Stimulated activated effector memory CD8-positive, alpha-beta T cell treated with anti-CD3 and anti-CD28 coated beads, Interleukin-12 subunit alpha, Interleukin-12 subunit beta, amount 100 ng/mL, for 72 hours (primary cell): ENCODE results near the gene FPR2.
"Not testable (repeated sequence)": the region's sequence is repeated elsewhere in the genome, so short reads cannot be mapped to it uniquely, and the experiment has no call there.

Source experiments
- ATAC-seq: fragments of 150-1000 bp; cut with Tn5 transposase; 2 replicates; pipeline ENCODE4 v1.10.0; 2021
- DNase-seq, 2 donors: peaks; one replicate each; pipeline ENCODE4 v3.0.0; 2021 to 2022; ENCODE audit warnings: low spot score in 2 of 2
- H3K27ac Mint-ChIP-seq: one replicate; pipeline ENCODE4 v1.8.0; 2022; ENCODE audit warnings: mild to moderate bottlenecking, mixed read lengths
- H3K36me3 Mint-ChIP-seq: one replicate; pipeline ENCODE4 v1.8.0; 2022; ENCODE audit warnings: mild to moderate bottlenecking, mixed read lengths
- H3K4me1 Mint-ChIP-seq: one replicate; pipeline ENCODE4 v1.8.0; 2022; ENCODE audit warnings: mixed read lengths
- H3K4me3 Mint-ChIP-seq: one replicate; pipeline ENCODE4 v1.8.0; 2022; ENCODE audit warnings: mild to moderate bottlenecking, mixed read lengths
- H3K9me3 Mint-ChIP-seq: one replicate; pipeline ENCODE4 v1.8.0; 2022; ENCODE audit warnings: mixed read lengths

The FPR2 gene

GRCh38 chr19:51755571-51755970 is 5.4 kb upstream of the FPR2 start:
- Mint-ChIP-seq H3K4me1 (no peaks in the 10 kb centered on the region), H3K27ac (no peak overlapping the region), H3K36me3 (no peaks in the 10 kb centered on the region), H3K4me3 (no peak overlapping the region), H3K9me3 (peaks cover 17% of the 10 kb centered on the region)
- DNase-seq = no peak
- no peak for ATAC-seq

- Mint-ChIP-seq H3K4me3 (no peak overlapping the region), H3K4me1 (no peaks in the 10 kb centered on the region), H3K36me3 (no peaks in the 10 kb centered on the region), H3K27ac (no peak overlapping the region), H3K9me3 (peaks cover 15% of the 10 kb centered on the region)
- DNase-seq = no peak
- ATAC-seq = no peak
Measured at GRCh38 chr19:51761696-51762095, 716 bp downstream of the FPR2 start.

GRCh38 chr19:51765086-51765485 is 4.1 kb downstream of the FPR2 start:
- Mint-ChIP-seq H3K36me3 (no peaks in the 10 kb centered on the region), H3K4me3 (no peak overlapping the region), H3K4me1 (no peaks in the 10 kb centered on the region), H3K27ac (no peak overlapping the region), H3K9me3 (peaks cover 8% of the 10 kb centered on the region)
- DNase-seq = no peak
- no peak for ATAC-seq

- Mint-ChIP-seq H3K27ac (no peak overlapping the region), H3K36me3 (no peaks in the 10 kb centered on the region), H3K9me3 (peaks cover 7% of the 10 kb centered on the region), H3K4me1 (no peaks in the 10 kb centered on the region), H3K4me3 (no peak overlapping the region)
- DNase-seq (no peak), ATAC-seq (no peak)
Measured at GRCh38 chr19:51766461-51766860, 5.5 kb downstream of the FPR2 start.

- Mint-ChIP-seq H3K4me1 (no peaks in the 10 kb centered on the region), H3K36me3 (no peaks in the 10 kb centered on the region), H3K9me3 (peaks cover under 1% of the 10 kb centered on the region), H3K27ac (no peak overlapping the region), H3K4me3 (no peak overlapping the region)
- ATAC-seq (no peak), DNase-seq (no peak)
Measured at GRCh38 chr19:51771376-51772130, 10.6 kb downstream of the FPR2 start.

GRCh38 chr19:51772977-51773376 is 12.0 kb downstream of the FPR2 start:
- Mint-ChIP-seq H3K4me1 (peaks cover 2% of the 10 kb centered on the region), H3K36me3 (no peaks in the 10 kb centered on the region), H3K9me3 (peaks cover 2% of the 10 kb centered on the region), H3K27ac (no peak overlapping the region), H3K4me3 (no peak overlapping the region)
- ATAC-seq = no peak
- no peak for DNase-seq

GRCh38 chr19:51776561-51776960 is 15.6 kb downstream of the FPR2 start:
- H3K4me1 Mint-ChIP-seq, ATAC-seq, H3K4me3 Mint-ChIP-seq, H3K36me3 Mint-ChIP-seq, H3K9me3 Mint-ChIP-seq, H3K27ac Mint-ChIP-seq, DNase-seq: not testable (repeated sequence)

- H3K9me3 Mint-ChIP-seq = peaks cover 2% of the 10 kb centered on the region
Measured at GRCh38 chr19:51777570-51778462, 16.8 kb downstream of the FPR2 start.

GRCh38 chr19:51779181-51779580 is 18.2 kb downstream of the FPR2 start:
- DNase-seq (no peak), ATAC-seq (no peak)
- H3K4me3 Mint-ChIP-seq = no peak overlapping the region
- H3K36me3 Mint-ChIP-seq = no peaks in the 10 kb centered on the region
- H3K4me1 Mint-ChIP-seq = peaks cover 6% of the 10 kb centered on the region
- peaks cover 2% of the 10 kb centered on the region for H3K9me3 Mint-ChIP-seq
- no peak overlapping the region for H3K27ac Mint-ChIP-seq

More at GRCh38 chr19:51777570-51778462, 16.8 kb downstream of the FPR2 start:
- peak; percentile 43 for ATAC-seq
- Mint-ChIP-seq H3K36me3 (no peaks in the 10 kb centered on the region), H3K4me3 (no peak overlapping the region), H3K27ac (no peak overlapping the region), H3K4me1 (peaks cover 6% of the 10 kb centered on the region)
- DNase-seq = peak; percentile 5 to 52

GRCh38 chr19:51779703-51780102 is 18.7 kb downstream of the FPR2 start:
- DNase-seq = no peak
- Mint-ChIP-seq H3K9me3 (peaks cover 2% of the 10 kb centered on the region), H3K36me3 (no peaks in the 10 kb centered on the region), H3K27ac (no peak overlapping the region), H3K4me3 (no peak overlapping the region), H3K4me1 (peaks cover 6% of the 10 kb centered on the region)
- no peak for ATAC-seq

- Mint-ChIP-seq H3K27ac (no peak overlapping the region), H3K36me3 (no peaks in the 10 kb centered on the region), H3K9me3 (peaks cover 2% of the 10 kb centered on the region), H3K4me3 (no peak overlapping the region), H3K4me1 (peaks cover 6% of the 10 kb centered on the region)
- ATAC-seq = no peak
- DNase-seq = no peak
Measured at GRCh38 chr19:51780270-51780669, 19.3 kb downstream of the FPR2 start.

GRCh38 chr19:51781999-51782398 is 21.0 kb downstream of the FPR2 start:
- ATAC-seq = no peak
- Mint-ChIP-seq H3K4me3 (no peak overlapping the region), H3K4me1 (peaks cover 6% of the 10 kb centered on the region), H3K9me3 (no peaks in the 10 kb centered on the region), H3K27ac (no peak overlapping the region), H3K36me3 (no peaks in the 10 kb centered on the region)
- DNase-seq = no peak

- DNase-seq (no peak), ATAC-seq (no peak)
- H3K4me3 Mint-ChIP-seq = no peak overlapping the region
Measured at GRCh38 chr19:51783372-51783771, 22.4 kb downstream of the FPR2 start.

GRCh38 chr19:51784109-51784785 is 23.3 kb downstream of the FPR2 start:
- Mint-ChIP-seq H3K4me1 (no peaks in the 10 kb centered on the region), H3K36me3 (no peaks in the 10 kb centered on the region), H3K27ac (no peak overlapping the region), H3K4me3 (no peak overlapping the region), H3K9me3 (peaks cover 4% of the 10 kb centered on the region)
- no peak for ATAC-seq
- no peak for DNase-seq

More at GRCh38 chr19:51783372-51783771, 22.4 kb downstream of the FPR2 start:
- Mint-ChIP-seq H3K9me3 (peaks cover 4% of the 10 kb centered on the region), H3K27ac (no peak overlapping the region), H3K4me1 (no peaks in the 10 kb centered on the region), H3K36me3 (no peaks in the 10 kb centered on the region)

GRCh38 chr19:51784922-51785690 is 24.1 kb downstream of the FPR2 start:
- no peaks in the 10 kb centered on the region for H3K36me3 Mint-ChIP-seq
- H3K4me1 Mint-ChIP-seq = no peaks in the 10 kb centered on the region
- ATAC-seq (peak; percentile 92), DNase-seq (no peak)
- peaks cover 4% of the 10 kb centered on the region for H3K9me3 Mint-ChIP-seq
- H3K27ac Mint-ChIP-seq = no peak overlapping the region
- no peak overlapping the region for H3K4me3 Mint-ChIP-seq
